ENCODE results near the gene RABL2B. TPM values are rescaled to one million over a fixed set of nuclear protein-coding genes. Genes with fewer than 3 reads are reported as not detected.
"Not testable (repeated sequence)": the region's sequence is repeated elsewhere in the genome, so short reads cannot be mapped to it uniquely, and the experiment has no call there.

The RABL2B gene
- 15.8 TPM for polyA plus RNA-seq (2013, experiment 1 of 2)
- polyA plus RNA-seq (2013, experiment 2 of 2), result 18.4 TPM

DNA sequence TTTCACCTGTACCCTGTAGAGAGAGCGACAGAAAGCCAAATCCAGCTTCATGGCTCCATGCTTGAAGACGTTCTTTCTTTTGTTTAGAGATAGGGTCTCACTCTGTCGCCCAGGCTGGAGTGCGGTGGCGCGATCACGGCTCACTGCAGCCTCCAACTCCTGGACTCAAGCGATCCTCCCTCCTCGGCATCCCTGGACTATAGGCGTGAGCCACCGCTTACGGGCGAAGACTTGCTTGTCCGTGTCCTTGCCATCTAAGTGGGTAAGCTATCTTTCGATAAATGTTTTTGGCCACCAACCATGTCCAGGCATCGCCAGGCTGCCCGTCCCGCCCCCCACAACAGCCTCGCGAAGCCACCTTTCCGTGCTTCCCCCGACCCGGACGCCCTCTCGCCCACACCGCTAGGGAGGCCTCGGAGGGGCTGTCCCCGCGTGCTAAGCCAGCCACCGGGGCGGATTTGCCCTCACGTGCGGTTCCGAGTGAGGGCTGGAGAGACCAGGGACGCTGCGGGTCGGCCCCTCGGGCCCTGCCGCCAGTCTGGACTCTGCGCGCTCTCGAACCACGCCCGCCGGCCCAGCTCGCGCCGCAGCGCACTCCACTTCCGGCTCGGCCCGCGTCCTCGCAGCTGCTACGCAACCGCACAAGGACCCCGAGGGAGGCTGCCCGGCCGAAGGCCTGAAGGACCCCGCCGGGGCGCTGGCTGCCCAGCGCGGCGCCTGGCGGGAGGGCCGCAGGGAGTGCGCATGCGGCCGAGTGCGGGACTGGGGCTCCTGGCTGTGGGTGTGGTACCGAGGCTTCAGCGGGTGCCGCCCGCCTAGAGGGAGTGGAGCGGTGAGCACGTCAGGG lies at the start of gene RABL2B:
Gene RABL2B (minus strand): TSS at position 604 of the 847 bp plus-strand sequence. CDS start 1,342 bp downstream, outside the sequence.
- H3K4me1 ChIP-seq (ENCODE audit: insufficient read depth, low read length); H3K27me3 ChIP-seq (ENCODE audit: insufficient read depth, low read length); H3K36me3 ChIP-seq (ENCODE audit: insufficient read depth, low read length); H3K9me3 ChIP-seq (ENCODE audit: insufficient read depth, low read depth, low read length); H3K27ac ChIP-seq (ENCODE audit: low read depth, low read length): not testable (repeated sequence)
- Histone ChIP-seq H3K9ac (ENCODE audit: low read depth, low read length) (peak within 1 kb of the TSS; percentile 47; the same call in 1 of the 2 replicates), H3K4me3 (ENCODE audit: low read length) (peak within 1 kb of the TSS; percentile 61)
- WGBS, result 1% methylated on average over 30 of the region's 77 CpGs

DNA sequence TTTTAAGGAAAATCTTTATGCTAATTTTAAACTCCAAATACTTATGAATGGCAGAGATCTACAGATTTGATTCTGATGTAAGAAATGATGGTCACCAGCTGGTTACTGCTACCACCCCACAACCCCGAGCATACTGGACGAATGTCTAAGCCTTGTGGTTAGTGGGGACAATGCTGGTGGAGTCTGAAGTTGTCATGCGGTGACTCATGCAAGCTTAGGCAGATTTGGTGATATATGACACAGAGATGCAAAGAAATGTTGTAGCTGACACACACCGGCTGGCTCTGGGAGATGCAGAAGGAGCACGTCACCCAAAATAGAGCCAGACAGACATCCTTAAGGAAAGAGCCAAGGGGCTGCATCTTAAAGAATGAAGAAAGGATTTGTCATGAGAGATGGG lies 3.5 kb upstream of the RABL2B start:
- not testable (repeated sequence) for H3K27ac ChIP-seq (ENCODE audit: low read depth, low read length); H3K4me3 ChIP-seq (ENCODE audit: low read length); H3K27me3 ChIP-seq (ENCODE audit: insufficient read depth, low read length); H3K9me3 ChIP-seq (ENCODE audit: insufficient read depth, low read depth, low read length); H3K9ac ChIP-seq (ENCODE audit: low read depth, low read length); H3K36me3 ChIP-seq (ENCODE audit: insufficient read depth, low read length); H3K4me1 ChIP-seq (ENCODE audit: insufficient read depth, low read length)
- WGBS, result 94% methylated on average over 2 of the region's 5 CpGs

DNA sequence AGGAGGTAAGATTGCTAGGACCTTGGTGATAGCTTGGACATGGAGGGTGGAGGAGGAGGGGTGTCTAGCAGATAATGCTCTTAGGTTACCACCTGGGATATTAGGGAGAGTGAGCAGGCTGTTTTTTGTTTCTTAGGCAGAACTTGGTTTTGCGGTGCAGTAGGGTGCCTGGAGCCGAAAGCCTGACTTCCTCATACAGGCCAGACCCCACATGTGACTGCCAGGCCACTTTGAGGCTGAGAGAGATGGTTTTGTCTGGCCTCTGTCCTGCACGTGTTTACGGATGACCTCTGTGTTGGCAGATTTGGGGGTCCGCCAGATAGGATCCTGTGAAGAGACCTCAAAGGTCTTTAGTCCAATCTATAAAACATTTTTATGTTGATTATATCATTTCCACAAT lies 1.9 kb upstream of the RABL2B start:
- H3K4me3 ChIP-seq (ENCODE audit: low read length); H3K4me1 ChIP-seq (ENCODE audit: insufficient read depth, low read length); H3K36me3 ChIP-seq (ENCODE audit: insufficient read depth, low read length); H3K9ac ChIP-seq (ENCODE audit: low read depth, low read length); H3K9me3 ChIP-seq (ENCODE audit: insufficient read depth, low read depth, low read length); H3K27me3 ChIP-seq (ENCODE audit: insufficient read depth, low read length); H3K27ac ChIP-seq (ENCODE audit: low read depth, low read length): not testable (repeated sequence)
- WGBS, result 98% methylated on average over 4 of the region's 5 CpGs

DNA sequence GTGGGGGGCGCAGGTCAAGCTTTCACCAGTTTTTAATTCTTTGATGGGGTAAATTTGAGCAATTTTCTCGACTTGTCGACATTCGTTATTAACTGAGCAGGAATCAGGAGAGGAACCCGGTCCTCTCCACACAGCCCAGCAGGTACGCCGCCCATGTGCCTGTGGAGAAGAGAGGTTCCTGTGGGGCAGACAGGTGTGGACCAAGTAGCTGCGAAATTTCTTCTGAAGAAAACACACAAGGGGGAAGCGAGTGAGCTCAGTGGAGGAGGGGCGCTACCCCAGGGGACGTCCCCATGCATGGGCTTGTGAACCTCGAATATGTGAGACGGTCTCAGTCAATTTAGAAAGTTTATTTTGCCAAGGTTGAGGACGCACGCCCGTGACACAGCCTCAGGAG lies 442 bp upstream of the RABL2B start:
- not testable (repeated sequence) for H3K9ac ChIP-seq (ENCODE audit: low read depth, low read length); H3K4me1 ChIP-seq (ENCODE audit: insufficient read depth, low read length); H3K27me3 ChIP-seq (ENCODE audit: insufficient read depth, low read length); H3K27ac ChIP-seq (ENCODE audit: low read depth, low read length); H3K36me3 ChIP-seq (ENCODE audit: insufficient read depth, low read length); H3K9me3 ChIP-seq (ENCODE audit: insufficient read depth, low read depth, low read length)
- peak overlapping the region; percentile 61 for H3K4me3 ChIP-seq (ENCODE audit: low read length)
- 1% methylated on average over 9 of the region's 16 CpGs for WGBS

DNA sequence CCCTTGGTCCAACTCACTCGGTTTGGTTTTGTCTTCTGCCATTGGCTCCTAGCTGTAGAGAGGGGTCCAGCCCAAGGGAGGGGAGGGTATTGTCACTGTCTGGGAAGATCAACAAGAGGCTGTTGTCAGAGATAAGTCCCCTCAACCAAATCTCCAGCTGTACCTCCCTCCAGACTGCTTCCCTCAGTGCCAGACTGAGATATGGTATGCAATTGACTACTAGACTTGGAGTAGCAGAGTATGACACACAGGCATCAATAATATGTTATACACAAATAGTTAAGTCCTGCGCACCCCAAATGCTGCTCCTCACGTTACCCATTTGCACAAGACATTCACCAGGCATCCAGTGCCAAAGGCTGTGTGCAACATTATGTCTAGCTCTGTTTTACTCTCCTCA lies 1.2 kb downstream of the RABL2B start:
- H3K9ac ChIP-seq (ENCODE audit: low read depth, low read length); H3K27ac ChIP-seq (ENCODE audit: low read depth, low read length); H3K9me3 ChIP-seq (ENCODE audit: insufficient read depth, low read depth, low read length); H3K4me1 ChIP-seq (ENCODE audit: insufficient read depth, low read length); H3K27me3 ChIP-seq (ENCODE audit: insufficient read depth, low read length); H3K4me3 ChIP-seq (ENCODE audit: low read length); H3K36me3 ChIP-seq (ENCODE audit: insufficient read depth, low read length): not testable (repeated sequence)
- WGBS, result no CpG with 5 or more reads among the region's 3 CpGs

DNA sequence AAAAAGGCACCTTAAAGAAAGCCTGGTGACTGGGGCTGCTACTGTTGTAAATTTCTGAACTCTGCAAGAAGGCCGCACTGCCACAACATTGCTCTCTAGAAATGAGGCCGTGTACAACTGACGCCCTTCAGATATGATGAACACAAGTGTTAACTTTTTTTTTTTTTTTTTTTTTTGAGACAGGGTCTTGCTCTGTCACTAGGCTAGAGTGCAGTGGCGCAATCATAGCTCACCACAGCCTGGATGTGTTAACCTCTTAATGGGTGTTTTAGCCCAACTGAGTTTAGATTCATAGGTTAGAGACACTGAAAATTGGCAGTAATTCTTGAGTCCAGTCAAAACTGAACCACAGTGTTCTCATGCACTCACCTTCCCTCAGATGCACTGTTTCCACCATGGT lies 3.2 kb downstream of the RABL2B start:
- not testable (repeated sequence) for H3K9ac ChIP-seq (ENCODE audit: low read depth, low read length); H3K4me3 ChIP-seq (ENCODE audit: low read length); H3K27me3 ChIP-seq (ENCODE audit: insufficient read depth, low read length); H3K4me1 ChIP-seq (ENCODE audit: insufficient read depth, low read length); H3K27ac ChIP-seq (ENCODE audit: low read depth, low read length); H3K36me3 ChIP-seq (ENCODE audit: insufficient read depth, low read length); H3K9me3 ChIP-seq (ENCODE audit: insufficient read depth, low read depth, low read length)
- 92% methylated on average over 4 of the region's 4 CpGs for WGBS

DNA sequence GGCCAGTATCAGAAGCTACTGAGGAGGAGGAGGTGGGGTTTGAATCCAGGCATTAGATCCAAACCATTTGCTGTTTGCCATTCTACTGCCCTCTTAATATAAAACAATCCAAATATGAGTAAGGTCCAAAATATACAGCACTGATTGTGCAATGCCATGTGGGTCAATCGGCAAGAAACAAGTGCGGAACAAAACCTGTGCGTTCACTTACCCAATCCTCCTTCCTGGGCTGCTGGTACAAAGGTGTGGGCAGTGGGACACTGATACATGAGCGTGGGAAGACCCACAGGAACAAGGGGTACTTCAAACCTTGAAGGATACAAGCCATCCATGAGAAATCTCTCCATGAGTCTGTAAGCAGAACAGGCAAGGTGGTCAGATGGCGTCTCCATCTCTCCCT lies 5.8 kb downstream of the RABL2B start:
- not testable (repeated sequence) for H3K4me1 ChIP-seq (ENCODE audit: insufficient read depth, low read length); H3K9me3 ChIP-seq (ENCODE audit: insufficient read depth, low read depth, low read length); H3K36me3 ChIP-seq (ENCODE audit: insufficient read depth, low read length); H3K27me3 ChIP-seq (ENCODE audit: insufficient read depth, low read length); H3K4me3 ChIP-seq (ENCODE audit: low read length); H3K9ac ChIP-seq (ENCODE audit: low read depth, low read length); H3K27ac ChIP-seq (ENCODE audit: low read depth, low read length)
- 85% methylated on average over 5 of the region's 5 CpGs for WGBS

DNA sequence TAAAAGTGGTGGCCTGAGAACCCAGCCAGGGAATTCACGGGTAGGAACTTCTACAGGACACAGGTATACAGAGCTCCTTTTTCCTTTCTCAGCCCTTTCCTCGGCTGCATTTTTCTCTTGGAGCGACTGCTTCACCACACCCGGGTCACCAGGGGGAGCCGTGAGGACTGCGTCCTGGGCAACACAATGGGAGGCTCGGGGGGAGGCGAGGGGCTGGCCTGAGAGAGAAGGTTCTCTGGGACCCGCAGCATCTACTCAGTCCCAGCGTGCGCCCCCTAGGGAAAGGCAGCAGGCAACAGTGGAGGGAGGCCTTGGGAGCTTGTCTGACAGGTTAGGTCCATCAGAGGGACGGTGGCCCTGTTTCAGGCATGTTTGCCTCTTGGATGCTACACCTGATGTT lies 8.3 kb downstream of the RABL2B start:
- WGBS, result 9% methylated on average over 12 of the region's 12 CpGs
- H3K36me3 ChIP-seq (ENCODE audit: insufficient read depth, low read length); H3K27me3 ChIP-seq (ENCODE audit: insufficient read depth, low read length); H3K4me1 ChIP-seq (ENCODE audit: insufficient read depth, low read length); H3K4me3 ChIP-seq (ENCODE audit: low read length); H3K9ac ChIP-seq (ENCODE audit: low read depth, low read length); H3K27ac ChIP-seq (ENCODE audit: low read depth, low read length); H3K9me3 ChIP-seq (ENCODE audit: insufficient read depth, low read depth, low read length): not testable (repeated sequence)

DNA sequence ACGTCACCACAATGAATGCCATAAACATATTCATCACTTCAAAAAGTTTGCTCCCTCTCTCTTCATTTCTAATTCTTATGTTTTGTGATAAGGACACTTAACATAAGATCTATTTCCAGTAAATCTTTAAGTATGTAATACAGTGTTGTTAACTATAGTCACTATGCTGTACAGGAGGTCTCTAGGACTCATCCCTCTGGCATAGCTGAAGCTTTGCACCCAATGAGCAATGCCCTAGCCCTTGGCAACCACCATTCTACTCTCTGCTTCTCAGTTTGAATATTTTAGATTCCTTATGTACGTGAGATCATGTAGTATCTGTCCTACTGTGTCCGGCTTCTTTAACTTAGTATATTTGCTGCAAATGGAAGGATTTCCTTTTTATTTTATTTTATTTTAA lies 19.1 kb downstream of the RABL2B start:
- not testable (repeated sequence) for H3K27ac ChIP-seq (ENCODE audit: low read depth, low read length); H3K9ac ChIP-seq (ENCODE audit: low read depth, low read length); H3K4me3 ChIP-seq (ENCODE audit: low read length); H3K36me3 ChIP-seq (ENCODE audit: insufficient read depth, low read length); H3K9me3 ChIP-seq (ENCODE audit: insufficient read depth, low read depth, low read length); H3K4me1 ChIP-seq (ENCODE audit: insufficient read depth, low read length)
- peaks cover 15% of the 10 kb centered on the region; the same call in 1 of the 2 replicates for H3K27me3 ChIP-seq (ENCODE audit: insufficient read depth, low read length)
- 80% methylated on average over 1 of the region's 3 CpGs for WGBS

DNA sequence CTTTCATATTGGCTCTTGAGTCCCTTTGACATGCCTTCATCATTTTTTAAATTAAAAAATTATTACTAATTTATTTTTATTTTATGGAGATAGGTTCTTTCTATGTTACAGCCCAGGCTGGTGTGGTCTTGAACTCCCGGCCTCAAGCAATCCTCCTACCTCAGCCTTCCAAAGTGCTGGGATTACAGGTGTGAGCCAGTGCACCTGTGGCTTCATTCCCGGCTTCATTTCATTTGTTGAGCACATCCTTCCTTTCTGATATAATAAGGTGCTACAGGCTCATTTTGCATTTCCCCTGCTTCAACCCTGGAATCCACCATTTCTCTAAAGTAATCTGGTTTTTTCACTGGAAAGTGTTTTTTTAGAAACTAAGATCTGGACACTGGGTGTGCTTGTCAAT lies 21.6 kb downstream of the RABL2B start:
- not testable (repeated sequence) for H3K4me3 ChIP-seq (ENCODE audit: low read length); H3K4me1 ChIP-seq (ENCODE audit: insufficient read depth, low read length); H3K27ac ChIP-seq (ENCODE audit: low read depth, low read length); H3K9ac ChIP-seq (ENCODE audit: low read depth, low read length); H3K36me3 ChIP-seq (ENCODE audit: insufficient read depth, low read length); H3K9me3 ChIP-seq (ENCODE audit: insufficient read depth, low read depth, low read length)
- WGBS, result 87% methylated on average over 2 of the region's 2 CpGs
- peaks cover 36% of the 10 kb centered on the region for H3K27me3 ChIP-seq (ENCODE audit: insufficient read depth, low read length)

DNA sequence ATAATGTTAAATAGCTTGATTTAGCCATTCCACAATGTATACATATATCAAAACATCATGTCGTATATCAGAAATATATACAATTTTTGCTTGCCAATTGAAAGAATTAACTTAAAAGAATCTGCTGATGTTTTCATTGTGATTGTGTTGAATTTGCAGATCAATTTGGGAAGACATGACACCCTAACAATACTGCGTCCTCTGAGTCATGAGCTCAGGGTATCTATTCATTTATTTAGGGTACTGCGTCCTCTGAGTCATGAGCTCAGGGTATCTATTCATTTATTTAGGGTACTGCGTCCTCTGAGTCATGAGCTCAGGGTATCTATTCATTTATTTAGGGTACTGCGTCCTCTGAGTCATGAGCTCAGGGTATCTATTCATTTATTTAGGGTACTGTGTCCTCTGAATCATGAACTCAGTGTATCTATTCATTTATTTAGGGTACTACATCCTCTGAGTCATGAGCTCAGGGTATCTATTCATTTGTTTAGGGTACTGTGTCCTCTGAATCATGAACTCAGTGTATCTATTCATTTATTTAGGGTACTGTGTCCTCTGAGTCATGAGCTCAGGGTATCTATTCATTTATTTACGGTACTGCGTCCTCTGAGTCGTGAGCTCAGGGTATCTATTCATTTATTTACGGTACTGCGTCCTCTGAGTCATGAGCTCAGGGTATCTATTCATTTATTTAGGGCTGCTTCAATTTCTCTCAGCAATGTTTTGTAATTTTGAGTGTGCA lies 23.7 kb downstream of the RABL2B start:
- peaks cover 42% of the 10 kb centered on the region for H3K27me3 ChIP-seq (ENCODE audit: insufficient read depth, low read length)
- not testable (repeated sequence) for H3K27ac ChIP-seq (ENCODE audit: low read depth, low read length); H3K36me3 ChIP-seq (ENCODE audit: insufficient read depth, low read length); H3K9ac ChIP-seq (ENCODE audit: low read depth, low read length); H3K4me1 ChIP-seq (ENCODE audit: insufficient read depth, low read length); H3K9me3 ChIP-seq (ENCODE audit: insufficient read depth, low read depth, low read length); H3K4me3 ChIP-seq (ENCODE audit: low read length)
- WGBS, result 18% methylated on average over 5 of the region's 10 CpGs
